PFSK-1 (cell line): ENCODE data around the gene TAGLN3.

Source experiments
- POLR2AphosphoS5 ChIP-seq: IDR thresholded peaks from 2 replicates; pipeline ENCODE4 v1.6.1; 2012; ENCODE audit warnings: low read depth, mild to moderate bottlenecking, control low read depth, low read length, moderate library complexity
- TAF1 ChIP-seq: IDR thresholded peaks from 2 replicates; pipeline ENCODE4 v1.6.1; 2012; ENCODE audit warnings: low read length, control low read depth, borderline replicate concordance; ENCODE audit not compliant: insufficient read depth

GRCh38 chr3:111979434-111980038 is 19.2 kb upstream of the TAGLN3 start:
- no peak for TF ChIP-seq POLR2AphosphoS5
- TF ChIP-seq TAF1, result no peak
